ENCODE results near the gene GTPBP3. TPM values are rescaled to one million over a fixed set of nuclear protein-coding genes. Genes with fewer than 3 reads are reported as not detected.

Gene GTPBP3
- total RNA-seq, 4 donors from 2014 or later = 6.7 to 21.3 (median 11.1) TPM

DNA sequence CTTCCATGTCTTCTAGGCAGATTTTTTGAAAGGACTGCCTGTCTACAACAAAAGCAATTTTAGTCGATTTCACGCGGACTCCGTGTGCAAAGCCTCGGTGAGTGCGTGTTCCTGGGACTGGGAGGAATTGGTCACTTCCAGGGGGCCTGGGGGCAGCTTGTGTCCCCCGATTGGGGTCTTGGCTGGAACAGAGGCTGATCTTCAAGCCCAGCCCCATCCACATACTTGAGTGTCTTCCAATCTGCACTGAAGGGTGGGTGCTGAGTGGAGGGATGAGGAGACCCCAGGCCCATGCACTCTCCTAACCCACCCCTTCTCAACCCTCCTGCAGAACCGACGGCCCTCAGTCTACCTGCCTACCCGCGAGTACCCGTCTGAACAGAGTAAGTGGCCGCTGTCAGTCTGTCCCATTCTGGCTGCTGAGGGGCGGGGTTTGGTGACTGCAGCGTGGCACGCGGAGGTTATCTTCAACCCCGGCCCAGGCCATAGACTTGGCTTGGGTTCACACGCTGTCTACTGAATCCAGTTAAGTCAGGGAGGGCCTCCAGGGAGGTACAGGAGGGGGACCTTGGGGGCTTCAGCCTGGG is 23.3 kb upstream of the GTPBP3 start:
- no peak for DNase-seq
- H3K27ac ChIP-seq = no peak overlapping the region
- no peaks in the 10 kb centered on the region for H3K27me3 ChIP-seq
- no peak for ATAC-seq
- in situ Hi-C loops (cut with MboI; ENCODE audit: low sequenced_read_pairs in 4 of 4) (no loop called here), intact Hi-C loops (cut with DNase I; ENCODE audit: low total_unique reads) (no loop called here)
- H3K4me1 ChIP-seq = peaks cover 11 to 12% of the 10 kb centered on the region in 2 donors
- no peak overlapping the region for H3K4me3 ChIP-seq
- no peaks in the 10 kb centered on the region for H3K9me3 ChIP-seq
- TF ChIP-seq POLR2A (IDR thresholded peaks at IDR 0.05) = no peak
- TF ChIP-seq, protein P1, sequence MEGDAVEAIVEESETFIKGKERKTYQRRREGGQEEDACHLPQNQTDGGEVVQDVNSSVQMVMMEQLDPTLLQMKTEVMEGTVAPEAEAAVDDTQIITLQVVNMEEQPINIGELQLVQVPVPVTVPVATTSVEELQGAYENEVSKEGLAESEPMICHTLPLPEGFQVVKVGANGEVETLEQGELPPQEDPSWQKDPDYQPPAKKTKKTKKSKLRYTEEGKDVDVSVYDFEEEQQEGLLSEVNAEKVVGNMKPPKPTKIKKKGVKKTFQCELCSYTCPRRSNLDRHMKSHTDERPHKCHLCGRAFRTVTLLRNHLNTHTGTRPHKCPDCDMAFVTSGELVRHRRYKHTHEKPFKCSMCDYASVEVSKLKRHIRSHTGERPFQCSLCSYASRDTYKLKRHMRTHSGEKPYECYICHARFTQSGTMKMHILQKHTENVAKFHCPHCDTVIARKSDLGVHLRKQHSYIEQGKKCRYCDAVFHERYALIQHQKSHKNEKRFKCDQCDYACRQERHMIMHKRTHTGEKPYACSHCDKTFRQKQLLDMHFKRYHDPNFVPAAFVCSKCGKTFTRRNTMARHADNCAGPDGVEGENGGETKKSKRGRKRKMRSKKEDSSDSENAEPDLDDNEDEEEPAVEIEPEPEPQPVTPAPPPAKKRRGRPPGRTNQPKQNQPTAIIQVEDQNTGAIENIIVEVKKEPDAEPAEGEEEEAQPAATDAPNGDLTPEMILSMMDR (IDR thresholded peaks at IDR 0.05 in 4 of 5, conservative IDR thresholded peaks at IDR 0.05 in 1 of 5) = no peak
- peaks cover 0 to 36% of the 10 kb centered on the region in 2 donors for H3K36me3 ChIP-seq

GRCh38 chr19:17318966-17319365 is 18.4 kb upstream of the GTPBP3 start:
- intact Hi-C loops (cut with DNase I; ENCODE audit: low total_unique reads) = no loop called here
- H3K36me3 ChIP-seq = peaks cover 0 to 58% of the 10 kb centered on the region in 2 donors
- ATAC-seq (no peak), DNase-seq (no peak)
- no peak overlapping the region for H3K4me3 ChIP-seq
- no peak overlapping the region for H3K27ac ChIP-seq
- in situ Hi-C loops (cut with MboI; ENCODE audit: low sequenced_read_pairs in 4 of 4) = no loop called here
- H3K9me3 ChIP-seq = no peaks in the 10 kb centered on the region
- no peak for TF ChIP-seq POLR2A (IDR thresholded peaks at IDR 0.05)
- TF ChIP-seq, protein P1 (IDR thresholded peaks at IDR 0.05 in 4 of 5, conservative IDR thresholded peaks at IDR 0.05 in 1 of 5) = no peak
- H3K27me3 ChIP-seq = no peaks in the 10 kb centered on the region
- H3K4me1 ChIP-seq = no peaks in the 10 kb centered on the region

DNA sequence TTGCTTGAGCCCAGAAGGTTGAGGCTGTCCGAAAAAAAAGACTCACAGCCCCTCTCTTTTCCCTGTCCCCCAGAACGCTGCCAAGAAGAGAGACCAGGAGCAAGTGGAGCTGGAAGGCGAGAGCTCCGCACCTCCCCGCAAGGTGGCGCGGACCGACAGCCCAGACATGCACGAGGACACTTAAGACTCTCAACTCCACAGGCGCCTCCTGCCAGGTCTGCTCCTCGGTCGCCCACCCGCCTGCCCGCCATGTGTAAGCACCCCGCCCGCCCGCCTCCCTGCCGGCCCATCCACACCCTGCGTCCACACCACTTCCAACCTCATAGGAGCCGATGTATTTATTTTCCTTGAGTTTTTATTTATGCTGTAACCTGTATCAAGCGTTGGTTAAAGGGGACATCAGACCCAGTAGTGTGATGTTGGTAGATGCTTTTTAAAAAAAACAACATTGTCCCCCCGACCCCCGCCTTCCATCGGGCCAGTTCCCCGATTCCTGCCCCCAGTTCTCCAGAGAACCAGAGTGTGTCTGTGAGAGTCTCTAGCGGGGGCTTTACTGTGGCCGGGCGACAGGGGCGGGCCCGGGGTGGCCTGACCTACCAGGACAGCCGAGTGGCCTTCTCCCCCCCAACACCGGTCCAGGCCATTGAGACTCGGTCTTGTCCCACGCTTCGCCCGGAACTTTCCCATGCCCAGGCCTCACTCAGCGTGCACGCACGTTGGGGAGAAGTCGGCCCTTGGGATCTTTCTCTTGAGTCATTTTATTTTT is 17.7 kb upstream of the GTPBP3 start:
- intact Hi-C loops (cut with DNase I; ENCODE audit: low total_unique reads) (no loop called here), in situ Hi-C loops (cut with MboI; ENCODE audit: low sequenced_read_pairs in 4 of 4) (no loop called here)
- TF ChIP-seq, protein P1 (IDR thresholded peaks at IDR 0.05 in 4 of 5, conservative IDR thresholded peaks at IDR 0.05 in 1 of 5) = no peak
- TF ChIP-seq POLR2A (IDR thresholded peaks at IDR 0.05) = no peak
- Histone ChIP-seq H3K36me3 (peaks cover 0 to 51% of the 10 kb centered on the region in 2 donors), H3K4me3 (no peak overlapping the region), H3K4me1 (no peaks in the 10 kb centered on the region), H3K27ac (no peak overlapping the region), H3K27me3 (no peaks in the 10 kb centered on the region), H3K9me3 (no peaks in the 10 kb centered on the region)
- no peak for DNase-seq
- ATAC-seq = no peak

DNA sequence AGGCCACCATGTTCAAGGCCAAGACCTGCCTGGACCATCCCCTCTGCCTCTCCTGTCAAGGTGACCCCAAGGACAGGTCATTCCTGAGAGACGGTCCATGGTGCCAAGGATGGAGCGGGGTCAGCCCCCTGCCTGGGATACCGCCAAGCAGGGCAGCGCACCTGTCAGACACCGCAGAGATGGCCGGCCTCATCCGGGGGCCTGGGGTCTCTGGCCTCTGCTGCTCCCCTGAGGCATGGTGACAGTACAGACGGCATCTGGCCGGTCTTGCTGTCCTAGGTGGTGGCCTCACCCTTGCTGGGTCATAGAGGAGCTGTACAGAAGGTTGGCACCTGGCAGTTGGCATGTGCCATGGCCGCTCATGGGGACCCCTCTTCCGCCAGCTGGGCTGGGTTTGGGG is 16.9 kb upstream of the GTPBP3 start:
- intact Hi-C loops (cut with DNase I; ENCODE audit: low total_unique reads) = no loop called here
- Histone ChIP-seq H3K36me3 (peaks cover 0 to 43% of the 10 kb centered on the region in 2 donors), H3K9me3 (no peaks in the 10 kb centered on the region), H3K27me3 (no peaks in the 10 kb centered on the region), H3K4me3 (no peak overlapping the region), H3K4me1 (no peaks in the 10 kb centered on the region), H3K27ac (no peak overlapping the region)
- in situ Hi-C loops (cut with MboI; ENCODE audit: low sequenced_read_pairs in 4 of 4) = no loop called here
- DNase-seq (no peak), ATAC-seq (no peak)
- no peak for TF ChIP-seq POLR2A (IDR thresholded peaks at IDR 0.05)
- TF ChIP-seq, protein P1 (IDR thresholded peaks at IDR 0.05 in 4 of 5, conservative IDR thresholded peaks at IDR 0.05 in 1 of 5) = no peak
